GM21390 (cell line): ENCODE measurements around the gene HIVEP2.

ENCODE experiments used
- ATAC-seq: cut with Tn5 transposase; IDR thresholded peaks from one replicate; pipeline ENCODE4 v1.9.1; 2021; ENCODE audit not compliant: unreplicated experiment

HIVEP2 gene

GRCh38 chr6:142744836-142745235, 200.1 kb downstream of the HIVEP2 start:
- no peak for ATAC-seq

GRCh38 chr6:142740449-142740848, 204.5 kb downstream of the HIVEP2 start:
- no peak for ATAC-seq

- no peak for ATAC-seq
These were observed 206.2 kb downstream of the HIVEP2 start for GRCh38 chr6:142738731-142739130.

GRCh38 chr6:142738035-142738396, 207.0 kb downstream of the HIVEP2 start:
- no peak for ATAC-seq

GRCh38 chr6:142737368-142738034, 207.5 kb downstream of the HIVEP2 start:
- ATAC-seq, result no peak

- no peak for ATAC-seq
These were observed 209.8 kb downstream of the HIVEP2 start for GRCh38 chr6:142735204-142735603.

- no peak for ATAC-seq
These were observed 212.2 kb downstream of the HIVEP2 start for GRCh38 chr6:142732790-142733189.

- no peak for ATAC-seq
These were observed 213.4 kb downstream of the HIVEP2 start for GRCh38 chr6:142731611-142732010.

- no peak for ATAC-seq
These were observed 215.4 kb downstream of the HIVEP2 start for GRCh38 chr6:142729618-142730017.

GRCh38 chr6:142728910-142729481, 216.0 kb downstream of the HIVEP2 start:
- ATAC-seq, result no peak

- no peak for ATAC-seq
These were observed 216.6 kb downstream of the HIVEP2 start for GRCh38 chr6:142728364-142728763.

GRCh38 chr6:142726616-142727015, 218.4 kb downstream of the HIVEP2 start:
- ATAC-seq, result no peak

- ATAC-seq, result no peak
These were observed 219.8 kb downstream of the HIVEP2 start for GRCh38 chr6:142725024-142725770.

GRCh38 chr6:142722841-142723240, 222.1 kb downstream of the HIVEP2 start:
- no peak for ATAC-seq

GRCh38 chr6:142722012-142722411, 223.0 kb downstream of the HIVEP2 start:
- ATAC-seq, result no peak

- no peak for ATAC-seq
These were observed 223.6 kb downstream of the HIVEP2 start for GRCh38 chr6:142721215-142721920.

- no peak for ATAC-seq
These were observed 226.2 kb downstream of the HIVEP2 start for GRCh38 chr6:142718667-142719191.

- ATAC-seq, result no peak
These were observed 228.9 kb downstream of the HIVEP2 start for GRCh38 chr6:142716097-142716496.

- no peak for ATAC-seq
These were observed 229.8 kb downstream of the HIVEP2 start for GRCh38 chr6:142714951-142715785.

GRCh38 chr6:142713959-142714358, 231.0 kb downstream of the HIVEP2 start:
- ATAC-seq, result no peak

GRCh38 chr6:142712231-142712630, 232.7 kb downstream of the HIVEP2 start:
- ATAC-seq, result no peak
